ENCODE results near the gene PCDHGA8.
A peak's percentile ranks its signal among the peaks of the same experiment; 100 is the strongest.
"Not testable (repeated sequence)": the region's sequence is repeated elsewhere in the genome, so short reads cannot be mapped to it uniquely, and the experiment has no call there.

PCDHGA8 gene

GRCh38 chr5:141392429-141393198, at the start of gene PCDHGA8:
Gene PCDHGA8, plus strand, starts transcription at chr5:141392633. Its CDS starts 181 bp downstream, at chr5:141392814.
- no peak for DNase-seq (ENCODE audit: extremely low read depth, insufficient read length)
- H3K36me3 ChIP-seq (ENCODE audit: control insufficient read depth, insufficient read depth, low read length) = no peaks in the 10 kb centered on the region
- no peak for TF ChIP-seq CTCF (IDR thresholded peaks at IDR 0.05; ENCODE audit: insufficient read depth, low read length, poor library complexity, severe bottlenecking)
- H3K4me3 ChIP-seq (replicated peaks; ENCODE audit: low read depth, low read length) = no peak within 1 kb of the TSS
- no peaks in the 10 kb centered on the region for H3K27me3 ChIP-seq (replicated peaks; ENCODE audit: control insufficient read depth, insufficient read depth, low read length)

GRCh38 chr5:141342773-141343172, 49.7 kb upstream of the PCDHGA8 start:
- no peaks in the 10 kb centered on the region for H3K36me3 ChIP-seq (ENCODE audit: control insufficient read depth, insufficient read depth, low read length)
- H3K27me3 ChIP-seq (replicated peaks; ENCODE audit: control insufficient read depth, insufficient read depth, low read length) = no peaks in the 10 kb centered on the region
- DNase-seq (ENCODE audit: extremely low read depth, insufficient read length) = no peak
- TF ChIP-seq CTCF (IDR thresholded peaks at IDR 0.05; ENCODE audit: insufficient read depth, low read length, poor library complexity, severe bottlenecking) = no peak
- no peak overlapping the region for H3K4me3 ChIP-seq (replicated peaks; ENCODE audit: low read depth, low read length)

- Histone ChIP-seq H3K27me3 (replicated peaks; ENCODE audit: control insufficient read depth, insufficient read depth, low read length) (no peaks in the 10 kb centered on the region), H3K4me3 (replicated peaks; ENCODE audit: low read depth, low read length) (no peak within 1 kb of the TSS), H3K36me3 (ENCODE audit: control insufficient read depth, insufficient read depth, low read length) (no peaks in the 10 kb centered on the region)
- DNase-seq (ENCODE audit: extremely low read depth, insufficient read length) = no peak
- peak; percentile 23 for TF ChIP-seq CTCF (IDR thresholded peaks at IDR 0.05; ENCODE audit: insufficient read depth, low read length, poor library complexity, severe bottlenecking)
These were observed 49.0 kb upstream of the PCDHGA8 start, which contains the start of gene PCDHGA3 for GRCh38 chr5:141343242-141343952. Gene PCDHGA3, plus strand, starts transcription at chr5:141343829. Its CDS starts 205 bp downstream, at chr5:141344034.

- DNase-seq (ENCODE audit: extremely low read depth, insufficient read length) = no peak
- Histone ChIP-seq H3K27me3 (replicated peaks; ENCODE audit: control insufficient read depth, insufficient read depth, low read length) (no peaks in the 10 kb centered on the region), H3K36me3 (ENCODE audit: control insufficient read depth, insufficient read depth, low read length) (no peaks in the 10 kb centered on the region), H3K4me3 (replicated peaks; ENCODE audit: low read depth, low read length) (no peak overlapping the region)
- TF ChIP-seq CTCF (IDR thresholded peaks at IDR 0.05; ENCODE audit: insufficient read depth, low read length, poor library complexity, severe bottlenecking) = no peak
These were observed 48.4 kb upstream of the PCDHGA8 start for GRCh38 chr5:141343953-141344463.

- no peak for DNase-seq (ENCODE audit: extremely low read depth, insufficient read length)
- TF ChIP-seq CTCF (IDR thresholded peaks at IDR 0.05; ENCODE audit: insufficient read depth, low read length, poor library complexity, severe bottlenecking) = no peak
- Histone ChIP-seq H3K36me3 (ENCODE audit: control insufficient read depth, insufficient read depth, low read length) (no peaks in the 10 kb centered on the region), H3K4me3 (replicated peaks; ENCODE audit: low read depth, low read length) (no peak overlapping the region), H3K27me3 (replicated peaks; ENCODE audit: control insufficient read depth, insufficient read depth, low read length) (no peaks in the 10 kb centered on the region)
These were observed 47.1 kb upstream of the PCDHGA8 start for GRCh38 chr5:141345327-141345726.

GRCh38 chr5:141346017-141346416, 46.4 kb upstream of the PCDHGA8 start:
- H3K27me3 ChIP-seq (replicated peaks; ENCODE audit: control insufficient read depth, insufficient read depth, low read length); H3K36me3 ChIP-seq (ENCODE audit: control insufficient read depth, insufficient read depth, low read length); DNase-seq (ENCODE audit: extremely low read depth, insufficient read length); H3K4me3 ChIP-seq (replicated peaks; ENCODE audit: low read depth, low read length): not testable (repeated sequence)
